Adipocyte (in vitro differentiated cells): ENCODE results near the gene HDAC5.
A peak's percentile ranks its signal among the peaks of the same experiment; 100 is the strongest.
"Not testable (repeated sequence)": the region's sequence is repeated elsewhere in the genome, so short reads cannot be mapped to it uniquely, and the experiment has no call there.

ENCODE experiments used
- DNase-seq: peaks from one replicate; pipeline ENCODE4 v3.0.0-alpha.2; 2015; ENCODE audit warnings: low read depth
- H3K27me3 ChIP-seq: replicated peaks from 2 replicates; pipeline ENCODE4 v1.7.0; 2013; ENCODE audit warnings: mild to moderate bottlenecking, low read length, moderate library complexity; ENCODE audit not compliant: control insufficient read depth, insufficient read depth
- H3K36me3 ChIP-seq: 2 replicates; pipeline ENCODE4 v1.7.0; 2013; ENCODE audit warnings: low read length, mild to moderate bottlenecking, moderate library complexity; ENCODE audit not compliant: control insufficient read depth, insufficient read depth, severe bottlenecking
- H3K4me1 ChIP-seq: 2 replicates; pipeline ENCODE4 v1.7.0; 2013; ENCODE audit warnings: mild to moderate bottlenecking, low read length, moderate library complexity; ENCODE audit not compliant: control insufficient read depth, insufficient read depth
- H3K4me3 ChIP-seq: 2 replicates; pipeline ENCODE4 v1.7.0; 2013; ENCODE audit warnings: mild to moderate bottlenecking, low read length, moderate library complexity
- H3K9ac ChIP-seq: 2 replicates; pipeline ENCODE4 v1.7.0; 2013; ENCODE audit warnings: mild to moderate bottlenecking, low read length, moderate library complexity
- H3K9me3 ChIP-seq: 2 replicates; pipeline ENCODE4 v1.7.0; 2013; ENCODE audit warnings: mild to moderate bottlenecking, low read length, moderate library complexity; ENCODE audit not compliant: control insufficient read depth

The HDAC5 gene

DNA sequence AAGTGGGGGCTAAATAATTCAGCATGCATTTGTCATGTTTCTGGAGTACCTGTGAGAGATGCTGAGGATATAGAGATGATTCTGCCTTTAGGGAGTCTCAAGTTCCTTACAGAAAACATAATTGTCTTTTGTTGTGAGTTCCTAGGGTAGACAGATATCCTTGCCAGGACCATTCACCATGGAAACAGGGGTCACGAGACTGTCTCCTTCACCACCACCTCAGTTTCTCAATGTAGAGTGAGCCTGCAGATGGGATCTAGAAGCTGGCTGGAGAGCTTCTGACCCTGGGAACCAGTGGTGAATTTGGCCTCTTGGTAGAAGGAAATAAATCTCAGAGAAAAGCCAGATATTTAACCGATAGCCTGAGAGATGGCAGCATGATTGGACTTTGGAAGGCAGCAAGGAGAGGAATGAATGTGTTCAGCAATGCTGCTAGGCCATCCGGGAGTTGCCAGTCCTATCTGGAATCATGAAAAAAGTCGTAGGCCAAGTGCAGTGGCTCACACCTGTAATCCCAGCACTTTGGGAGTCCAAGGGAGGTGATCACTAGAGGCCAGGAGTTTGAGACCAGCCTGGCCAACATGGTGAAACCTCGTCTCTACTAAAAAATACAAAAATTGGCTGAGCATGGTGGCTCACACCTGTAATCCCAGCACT, 7.4 kb upstream of the HDAC5 start:
- no peak overlapping the region for H3K4me3 ChIP-seq
- no peak for DNase-seq
- H3K27me3 ChIP-seq = no peaks in the 10 kb centered on the region
- H3K36me3 ChIP-seq = no peaks in the 10 kb centered on the region
- H3K9me3 ChIP-seq = no peaks in the 10 kb centered on the region
- no peak overlapping the region for H3K9ac ChIP-seq
- H3K4me1 ChIP-seq = peaks cover 5% of the 10 kb centered on the region

DNA sequence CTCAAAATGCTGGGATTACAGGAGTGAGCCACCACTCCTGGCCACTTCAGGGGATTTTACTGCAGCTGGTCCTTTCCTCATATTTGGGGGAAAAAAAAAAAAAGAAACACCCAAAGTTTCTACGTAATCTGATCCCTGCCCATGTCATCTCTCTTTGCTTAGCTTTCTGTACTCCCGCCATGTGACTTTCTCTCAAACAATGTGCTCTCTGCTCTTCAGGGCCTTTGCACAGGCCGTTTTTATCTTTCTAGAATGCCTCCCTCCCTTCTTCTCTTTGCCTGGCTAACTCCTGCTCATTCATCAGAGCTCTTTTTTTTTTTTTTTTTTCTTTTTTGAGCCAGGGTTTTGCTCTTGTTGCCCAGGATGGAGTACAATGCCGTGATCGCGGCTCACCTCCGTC, 4.9 kb upstream of the HDAC5 start:
- Histone ChIP-seq H3K36me3 (no peaks in the 10 kb centered on the region), H3K9me3 (no peaks in the 10 kb centered on the region), H3K4me3 (no peak overlapping the region), H3K9ac (no peak overlapping the region), H3K4me1 (peaks cover 10% of the 10 kb centered on the region), H3K27me3 (no peaks in the 10 kb centered on the region)
- no peak for DNase-seq

DNA sequence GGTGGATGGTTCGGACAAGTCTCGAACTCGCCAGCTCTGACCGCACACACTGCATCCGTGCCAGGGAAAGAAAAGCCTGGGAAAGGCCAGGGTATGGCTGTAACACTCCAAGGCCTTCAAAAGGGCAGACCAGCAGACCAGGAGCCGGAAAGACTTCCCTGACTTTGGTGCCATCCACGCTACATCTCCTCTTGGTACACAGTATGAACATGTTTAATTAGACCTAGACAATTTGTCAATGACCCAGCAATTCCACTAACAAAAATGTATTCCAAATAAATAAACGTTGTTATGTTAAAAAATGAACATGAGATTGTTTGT, 637 bp upstream of the HDAC5 start:
- no peaks in the 10 kb centered on the region for H3K27me3 ChIP-seq
- H3K36me3 ChIP-seq = no peaks in the 10 kb centered on the region
- H3K9ac ChIP-seq = peak overlapping the region; percentile 96
- peaks cover 18% of the 10 kb centered on the region for H3K4me1 ChIP-seq
- no peaks in the 10 kb centered on the region for H3K9me3 ChIP-seq
- peak overlapping the region; percentile 82 for H3K4me3 ChIP-seq
- DNase-seq = no peak

DNA sequence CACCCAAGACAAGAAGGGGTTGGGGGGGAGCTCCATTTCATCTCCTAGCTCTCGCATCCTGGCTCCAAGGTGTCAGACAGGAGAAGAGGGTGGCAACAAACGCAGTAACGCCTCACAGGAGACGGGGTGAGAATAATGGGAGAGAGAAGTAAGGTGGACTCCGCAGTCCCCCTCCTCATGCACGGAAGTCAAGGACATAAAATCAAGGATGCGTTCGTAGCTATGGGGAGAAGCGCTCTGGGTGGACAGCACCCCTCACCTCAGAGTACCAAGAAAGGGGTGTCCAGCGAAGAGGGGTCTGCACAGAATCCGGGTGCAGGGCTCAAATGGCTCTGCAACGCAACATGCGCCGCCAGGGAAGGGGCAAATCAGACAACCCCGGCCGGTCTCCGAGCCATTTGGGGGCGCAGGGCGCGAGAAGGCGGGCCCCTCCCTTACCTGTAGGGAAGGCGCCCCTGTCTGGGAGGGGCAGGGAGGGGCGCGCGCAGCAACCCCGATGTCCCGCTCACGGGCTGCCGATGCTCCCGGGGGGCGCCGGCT, 555 bp downstream of the HDAC5 start:
- Histone ChIP-seq H3K36me3 (no peaks in the 10 kb centered on the region), H3K4me1 (peaks cover 18% of the 10 kb centered on the region), H3K4me3 (peak overlapping the region; percentile 82), H3K9me3 (no peaks in the 10 kb centered on the region), H3K27me3 (no peaks in the 10 kb centered on the region), H3K9ac (peak overlapping the region; percentile 92)
- no peak for DNase-seq

DNA sequence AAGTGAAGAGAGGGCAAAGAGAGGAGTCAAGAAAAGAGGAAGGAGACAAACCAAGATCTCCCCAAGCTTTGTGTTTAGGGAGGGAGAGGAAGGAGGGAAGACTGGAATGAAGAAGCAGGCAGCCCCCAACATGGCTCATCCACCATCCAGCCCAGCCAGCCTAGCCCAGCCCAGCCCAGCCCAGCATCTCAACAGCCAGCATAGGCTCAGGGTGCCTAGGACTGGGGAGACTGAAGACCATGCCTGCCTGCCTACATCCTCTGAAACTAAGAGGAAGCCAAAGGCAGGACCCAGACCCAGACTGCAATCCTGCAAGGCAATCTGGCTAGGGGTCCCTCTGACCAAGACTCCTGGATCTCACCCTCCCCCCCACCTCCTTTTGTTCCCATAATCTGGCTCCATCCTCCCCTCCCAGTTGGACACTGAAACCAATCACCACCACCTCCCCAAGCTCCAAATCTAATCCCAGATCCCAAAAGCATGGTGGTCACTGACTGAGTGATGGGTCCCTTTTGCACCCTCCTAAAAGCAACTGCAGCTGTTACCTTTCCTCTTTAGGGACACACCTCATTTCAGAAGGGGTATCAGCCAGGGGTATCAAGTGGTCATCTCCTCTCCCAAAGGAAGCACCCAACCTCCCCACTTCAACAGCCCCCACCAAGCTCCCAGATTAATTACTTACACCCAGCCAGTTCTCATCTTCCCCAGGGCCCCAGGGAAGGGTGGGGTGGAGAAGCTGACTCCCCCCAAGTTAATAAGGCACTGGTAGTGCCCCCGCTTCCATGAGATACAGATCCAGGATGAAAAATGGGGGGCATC, 1.2 kb downstream of the HDAC5 start:
- no peak for DNase-seq
- Histone ChIP-seq H3K4me1 (peaks cover 18% of the 10 kb centered on the region), H3K27me3 (no peaks in the 10 kb centered on the region), H3K4me3 (peak overlapping the region; percentile 82), H3K9ac (peak overlapping the region; percentile 92), H3K36me3 (peaks cover 1% of the 10 kb centered on the region), H3K9me3 (no peaks in the 10 kb centered on the region)

DNA sequence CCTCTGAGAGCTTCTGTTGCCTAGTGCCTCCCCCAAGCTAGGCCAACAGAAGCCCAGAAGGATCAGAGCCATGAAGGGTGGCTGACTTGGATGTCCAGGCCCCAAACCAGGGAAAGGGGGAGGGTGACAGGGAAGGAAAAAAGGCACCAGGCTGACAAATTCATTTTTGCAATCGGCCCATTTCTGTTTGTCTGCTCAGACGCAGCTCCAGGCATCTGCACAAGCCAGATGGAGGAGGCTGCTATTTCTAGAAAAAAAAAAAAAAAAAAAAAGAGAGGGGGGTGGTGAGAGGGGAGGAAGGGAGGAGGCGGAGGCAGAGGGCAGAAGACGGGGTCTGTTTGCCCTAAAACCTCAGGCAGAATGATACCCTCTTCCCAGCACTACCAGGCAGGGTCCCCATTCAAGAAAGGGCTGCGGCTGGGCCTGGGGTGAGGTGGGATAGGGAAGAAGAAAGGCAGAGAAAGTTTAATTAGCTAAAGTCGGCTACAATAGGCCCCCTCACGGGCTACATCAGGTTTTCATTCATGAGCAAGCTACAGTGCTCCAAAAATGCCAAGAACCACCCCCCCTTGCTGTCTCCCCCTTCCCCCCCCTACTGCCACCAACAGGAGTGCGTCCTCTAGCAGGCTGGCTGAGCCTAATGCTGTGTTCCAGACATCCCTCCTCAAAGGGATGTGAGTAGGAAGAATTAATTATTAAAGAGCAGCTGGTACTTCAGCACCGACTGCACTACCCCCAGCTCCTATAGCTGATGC, 2.4 kb downstream of the HDAC5 start:
- Histone ChIP-seq H3K9me3 (no peaks in the 10 kb centered on the region), H3K36me3 (peaks cover 10% of the 10 kb centered on the region), H3K27me3 (no peaks in the 10 kb centered on the region), H3K9ac (no peak overlapping the region), H3K4me3 (peak overlapping the region; percentile 82), H3K4me1 (peaks cover 18% of the 10 kb centered on the region)
- DNase-seq = no peak

DNA sequence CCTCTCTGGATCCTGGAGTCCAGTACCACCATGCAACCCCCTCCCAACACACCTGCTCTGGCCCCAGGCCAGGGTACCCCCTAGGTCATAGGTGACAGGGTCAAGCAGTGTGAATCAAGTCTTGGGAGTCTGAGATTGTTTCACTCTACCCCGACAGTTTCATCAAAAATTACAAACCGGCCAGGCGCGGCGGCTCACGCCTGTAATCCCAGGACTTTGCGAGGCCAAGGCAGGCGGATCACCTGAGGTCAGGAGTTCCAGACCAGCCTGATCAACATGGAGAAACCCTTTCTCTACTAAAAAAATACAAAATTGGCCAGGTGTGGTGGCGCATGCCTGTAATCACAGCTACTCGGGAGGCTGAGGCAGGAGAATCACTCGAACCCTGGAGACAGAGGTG, 3.2 kb downstream of the HDAC5 start:
- not testable (repeated sequence) for H3K27me3 ChIP-seq, DNase-seq, H3K9me3 ChIP-seq, H3K9ac ChIP-seq, H3K4me3 ChIP-seq
- H3K36me3 ChIP-seq = peaks cover 11% of the 10 kb centered on the region
- H3K4me1 ChIP-seq = peaks cover 18% of the 10 kb centered on the region

DNA sequence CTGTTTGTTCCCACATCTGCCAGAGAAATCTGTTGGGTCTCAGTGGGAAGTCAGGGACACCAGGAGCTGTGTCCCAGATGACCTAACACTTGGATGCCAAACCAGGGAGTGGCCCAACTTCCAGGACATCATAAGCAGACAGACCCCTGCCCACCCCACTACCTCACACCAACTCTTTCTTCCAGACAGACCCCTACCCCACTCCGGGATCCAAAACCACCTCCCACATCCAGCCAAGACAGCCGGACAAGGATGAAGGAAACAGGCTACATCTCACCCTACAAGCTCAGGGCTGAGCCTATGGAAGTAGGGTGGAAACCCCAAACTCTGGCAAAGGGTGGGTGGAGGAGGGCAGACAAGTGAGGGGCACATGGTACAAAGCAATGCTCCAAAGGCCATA, 3.6 kb downstream of the HDAC5 start:
- H3K4me3 ChIP-seq = no peak overlapping the region
- peaks cover 18% of the 10 kb centered on the region for H3K4me1 ChIP-seq
- H3K9me3 ChIP-seq = no peaks in the 10 kb centered on the region
- no peaks in the 10 kb centered on the region for H3K27me3 ChIP-seq
- no peak for DNase-seq
- H3K9ac ChIP-seq = no peak overlapping the region
- H3K36me3 ChIP-seq = peaks cover 15% of the 10 kb centered on the region

DNA sequence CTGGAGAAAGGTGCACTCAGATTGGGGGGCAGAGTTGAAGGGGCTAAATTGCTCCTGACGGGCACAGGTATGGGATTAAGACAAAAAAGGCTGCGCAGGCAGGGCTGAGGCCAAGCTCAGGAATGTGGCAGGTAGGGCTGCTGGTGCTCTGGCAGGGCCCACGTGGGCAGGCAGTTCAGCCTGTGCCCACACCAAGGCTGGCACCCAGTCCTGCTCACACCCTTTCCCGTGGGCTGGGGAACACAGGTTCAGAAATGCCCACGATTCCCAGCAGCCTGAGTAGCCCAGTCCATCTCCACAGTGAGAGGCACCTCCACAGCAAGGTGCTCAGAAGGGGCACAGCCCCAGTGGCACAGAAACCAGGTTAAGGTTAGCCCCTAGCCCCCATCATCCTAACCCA, 4.4 kb downstream of the HDAC5 start:
- Histone ChIP-seq H3K4me1 (peaks cover 16% of the 10 kb centered on the region), H3K27me3 (no peaks in the 10 kb centered on the region), H3K4me3 (no peak overlapping the region), H3K9me3 (no peaks in the 10 kb centered on the region), H3K9ac (no peak overlapping the region), H3K36me3 (peaks cover 16% of the 10 kb centered on the region)
- DNase-seq = no peak

DNA sequence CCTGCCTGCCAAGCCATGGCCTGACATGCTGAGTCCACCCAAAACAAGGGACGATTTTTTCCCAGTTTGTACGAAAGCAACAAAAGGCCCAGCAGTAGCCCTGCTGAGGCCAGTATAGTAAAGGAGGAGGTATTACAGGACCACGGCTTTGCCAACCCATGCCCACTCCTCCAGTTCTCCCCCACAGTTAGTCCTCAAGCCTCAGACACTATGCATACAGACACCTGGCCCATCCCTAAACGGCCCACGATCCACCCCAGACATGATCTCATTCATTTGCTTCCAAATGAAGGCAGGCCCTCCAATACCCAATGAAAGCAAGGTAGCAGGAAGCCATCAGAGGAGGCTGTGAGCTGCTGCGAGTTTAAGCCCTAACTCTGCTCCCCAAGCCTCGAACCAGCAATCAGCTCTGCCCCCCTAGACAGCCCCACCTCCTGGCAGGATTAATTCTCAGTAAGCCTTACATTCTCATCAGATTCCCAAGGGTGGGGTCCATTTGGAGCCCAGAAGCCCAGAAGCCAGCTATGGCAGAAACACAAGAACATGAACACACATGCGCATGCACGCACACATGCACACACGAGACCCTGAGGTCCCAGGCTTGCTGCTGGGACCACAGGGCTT, 4.9 kb downstream of the HDAC5 start:
- no peaks in the 10 kb centered on the region for H3K9me3 ChIP-seq
- no peak overlapping the region for H3K4me3 ChIP-seq
- H3K4me1 ChIP-seq = peaks cover 16% of the 10 kb centered on the region
- DNase-seq = no peak
- peaks cover 16% of the 10 kb centered on the region for H3K36me3 ChIP-seq
- no peak overlapping the region for H3K9ac ChIP-seq
- no peaks in the 10 kb centered on the region for H3K27me3 ChIP-seq

DNA sequence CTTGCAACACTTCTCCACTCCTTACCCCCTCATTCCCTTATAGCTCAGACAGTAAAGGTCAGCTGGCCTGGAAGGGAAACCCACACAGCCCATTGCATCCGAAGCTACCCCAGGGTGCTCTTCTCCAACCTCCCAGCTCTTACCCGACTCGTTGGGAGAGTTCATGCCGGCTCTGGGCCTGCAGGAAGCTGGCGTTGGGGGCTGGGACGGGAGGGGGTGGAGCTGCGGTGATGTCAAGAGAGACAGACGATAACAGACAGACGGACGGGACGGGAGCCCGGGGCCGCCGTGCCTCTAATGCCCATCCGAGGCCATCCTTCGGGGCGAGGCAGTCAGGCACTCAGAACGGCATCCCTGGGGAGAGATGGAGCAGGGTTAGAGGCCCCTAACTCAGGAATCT, 6.1 kb downstream of the HDAC5 start:
- H3K4me1 ChIP-seq = peaks cover 15% of the 10 kb centered on the region
- no peaks in the 10 kb centered on the region for H3K27me3 ChIP-seq
- H3K9me3 ChIP-seq = no peaks in the 10 kb centered on the region
- H3K36me3 ChIP-seq = peaks cover 16% of the 10 kb centered on the region
- H3K4me3 ChIP-seq = no peak overlapping the region
- no peak for DNase-seq
- H3K9ac ChIP-seq = no peak overlapping the region
